Measurements from ENCODE around the gene BUB3. TPM values are rescaled to one million over a fixed set of nuclear protein-coding genes. Genes with fewer than 3 reads are reported as not detected.

BUB3 gene
- total RNA-seq, 1 experiment from 2014 or later = 129 TPM

GRCh38 chr10:123142701-123143161 lies 11.5 kb upstream of the BUB3 start:
- BruUV-seq (replicated peaks) = no TSS peak
- Mint-ChIP-seq H3K36me3 (ENCODE audit: insufficient read depth, unreplicated experiment) (no peaks in the 10 kb centered on the region), H3K27me3 (ENCODE audit: insufficient read depth, unreplicated experiment) (peaks cover 7% of the 10 kb centered on the region), H3K27ac (ENCODE audit: unreplicated experiment) (no peak overlapping the region), H3K4me1 (ENCODE audit: low read depth, unreplicated experiment) (peaks cover 7% of the 10 kb centered on the region), H3K4me3 (ENCODE audit: unreplicated experiment) (no peak overlapping the region), H3K9me3 (ENCODE audit: unreplicated experiment) (no peaks in the 10 kb centered on the region)
- TF ChIP-seq CTCF (IDR thresholded peaks at IDR 0.05; ENCODE audit: insufficient read depth in 1 of 2, low read depth in 1 of 2, low read length in 1 of 2, severe bottlenecking in 1 of 2, unreplicated experiment in 1 of 2) = no peak
- Histone ChIP-seq H3K36me3 (ENCODE audit: control insufficient read depth, insufficient read depth, low read length) (no peaks in the 10 kb centered on the region), H3K4me1 (peaks cover 8% of the 10 kb centered on the region), H3K4me3 (ENCODE audit: low read depth, low read length) (no peak overlapping the region), H3K27me3 (replicated peaks; ENCODE audit: control insufficient read depth, insufficient read depth, low read length) (peaks cover 2% of the 10 kb centered on the region), H3K9me3 (no peaks in the 10 kb centered on the region)
- ChIA-PET CTCF (no interaction called here), POLR2A (no interaction called here)
- intact Hi-C loops (cut with micrococcal nuclease; ENCODE audit: unreplicated experiment) = no loop called here
- DNase-seq = no peak

GRCh38 chr10:123143162-123143824 lies 10.9 kb upstream of the BUB3 start:
- H3K4me3 ChIP-seq (ENCODE audit: low read depth, low read length) = no peak overlapping the region
- Mint-ChIP-seq H3K4me1 (ENCODE audit: low read depth, unreplicated experiment) (peaks cover 7% of the 10 kb centered on the region), H3K36me3 (ENCODE audit: insufficient read depth, unreplicated experiment) (no peaks in the 10 kb centered on the region), H3K27me3 (ENCODE audit: insufficient read depth, unreplicated experiment) (peaks cover 7% of the 10 kb centered on the region), H3K9me3 (ENCODE audit: unreplicated experiment) (no peaks in the 10 kb centered on the region), H3K4me3 (ENCODE audit: unreplicated experiment) (no peak overlapping the region), H3K27ac (ENCODE audit: unreplicated experiment) (no peak overlapping the region)
- H3K36me3 ChIP-seq (ENCODE audit: control insufficient read depth, insufficient read depth, low read length) = no peaks in the 10 kb centered on the region
- ChIA-PET CTCF (no interaction called here), POLR2A (no interaction called here)
- DNase-seq = no peak
- no TSS peak for BruUV-seq (replicated peaks)
- H3K4me1 ChIP-seq = peaks cover 8% of the 10 kb centered on the region
- TF ChIP-seq CTCF (IDR thresholded peaks at IDR 0.05; ENCODE audit: insufficient read depth in 1 of 2, low read depth in 1 of 2, low read length in 1 of 2, severe bottlenecking in 1 of 2, unreplicated experiment in 1 of 2) = no peak
- peaks cover 2% of the 10 kb centered on the region for H3K27me3 ChIP-seq (replicated peaks; ENCODE audit: control insufficient read depth, insufficient read depth, low read length)
- no peaks in the 10 kb centered on the region for H3K9me3 ChIP-seq
- intact Hi-C loops (cut with micrococcal nuclease; ENCODE audit: unreplicated experiment) = no loop called here

GRCh38 chr10:123143825-123144168 lies 10.4 kb upstream of the BUB3 start:
- no peaks in the 10 kb centered on the region for H3K36me3 Mint-ChIP-seq (ENCODE audit: insufficient read depth, unreplicated experiment)
- no peak overlapping the region for H3K27ac Mint-ChIP-seq (ENCODE audit: unreplicated experiment)
- no peaks in the 10 kb centered on the region for H3K9me3 ChIP-seq
- H3K27me3 ChIP-seq (replicated peaks; ENCODE audit: control insufficient read depth, insufficient read depth, low read length) = peaks cover 2% of the 10 kb centered on the region
- BruUV-seq (replicated peaks) = no TSS peak
- no peaks in the 10 kb centered on the region for H3K9me3 Mint-ChIP-seq (ENCODE audit: unreplicated experiment)
- intact Hi-C loops (cut with micrococcal nuclease; ENCODE audit: unreplicated experiment) = no loop called here
- H3K4me1 ChIP-seq = peaks cover 7% of the 10 kb centered on the region
- CTCF ChIA-PET = no interaction called here
- no peak for DNase-seq
- H3K4me3 Mint-ChIP-seq (ENCODE audit: unreplicated experiment) = no peak overlapping the region
- POLR2A ChIA-PET = no interaction called here
- peaks cover 8% of the 10 kb centered on the region for H3K4me1 Mint-ChIP-seq (ENCODE audit: low read depth, unreplicated experiment)
- TF ChIP-seq CTCF (IDR thresholded peaks at IDR 0.05; ENCODE audit: insufficient read depth in 1 of 2, low read depth in 1 of 2, low read length in 1 of 2, severe bottlenecking in 1 of 2, unreplicated experiment in 1 of 2) = no peak
- H3K4me3 ChIP-seq (ENCODE audit: low read depth, low read length) = no peak overlapping the region
- no peaks in the 10 kb centered on the region for H3K36me3 ChIP-seq (ENCODE audit: control insufficient read depth, insufficient read depth, low read length)
- H3K27me3 Mint-ChIP-seq (ENCODE audit: insufficient read depth, unreplicated experiment) = peaks cover 8% of the 10 kb centered on the region
